ENCODE results near the gene TBC1D20.
"Not testable (repeated sequence)": the region's sequence is repeated elsewhere in the genome, so short reads cannot be mapped to it uniquely, and the experiment has no call there.

Gene TBC1D20

DNA sequence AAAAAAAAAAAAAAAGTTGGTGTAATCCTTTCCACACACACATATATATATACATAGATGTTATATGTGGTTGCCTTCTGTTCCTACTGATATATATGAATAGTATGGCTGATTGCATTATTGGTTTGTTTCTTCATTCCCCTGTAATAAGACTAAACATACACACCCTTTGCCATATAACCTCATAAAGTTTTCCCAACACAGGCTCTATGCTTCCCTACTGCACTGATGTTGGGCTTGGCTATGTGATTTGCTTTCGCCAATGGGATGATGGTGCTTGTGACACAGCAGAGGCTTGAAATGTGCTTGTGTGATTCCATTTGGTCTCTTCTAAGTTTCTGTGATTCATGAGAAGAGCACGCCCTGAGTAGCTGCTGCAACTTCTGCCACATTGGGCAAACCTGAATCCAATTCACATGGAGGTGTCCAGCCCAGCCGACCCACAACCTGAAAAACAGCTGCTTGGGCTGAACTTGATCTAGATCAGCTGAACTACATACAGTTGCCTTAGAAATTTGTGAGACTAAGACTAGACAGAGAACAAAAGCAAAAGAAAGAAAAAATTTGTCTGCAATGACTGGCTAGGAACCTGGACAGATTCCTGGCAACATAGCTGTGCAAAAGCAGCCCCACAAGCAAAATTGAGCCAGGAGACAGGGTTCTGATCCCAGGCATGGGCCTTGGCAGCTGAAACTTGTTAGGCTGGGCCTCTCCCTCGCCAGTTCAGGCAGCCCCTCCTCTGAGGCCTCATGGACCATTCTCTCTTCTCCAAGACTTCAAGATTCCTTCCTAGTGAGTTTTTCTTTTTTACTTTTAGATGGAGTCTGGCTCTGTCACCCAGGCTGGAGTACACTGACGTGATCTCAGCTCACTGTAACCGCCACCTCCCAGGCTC lies 13.4 kb upstream of the TBC1D20 start:
- no peak for DNase-seq

- no peak for DNase-seq
Observed at GRCh38 chr20:474581-474980, 12.2 kb upstream of the TBC1D20 start.

DNA sequence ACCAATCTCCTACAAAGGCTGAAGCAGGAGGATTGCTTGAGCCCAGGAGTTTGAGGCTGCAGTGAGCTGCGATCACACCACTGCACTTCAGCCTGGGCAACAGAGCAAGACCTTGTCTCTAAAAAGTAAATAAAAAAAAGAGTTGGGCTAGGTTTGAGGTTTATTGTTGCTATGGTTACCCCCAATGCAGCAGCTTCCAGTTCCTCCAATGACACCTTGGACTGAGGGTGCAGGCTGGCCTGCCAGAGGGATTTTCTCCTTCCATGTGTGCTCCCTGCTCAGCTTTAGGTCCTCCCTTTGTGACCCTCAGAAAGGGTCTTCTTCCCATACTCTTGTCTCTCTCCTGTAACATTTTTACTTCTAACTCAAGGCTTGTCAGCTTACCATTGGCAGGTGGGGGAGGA lies 10.6 kb upstream of the TBC1D20 start:
- DNase-seq = no peak

DNA sequence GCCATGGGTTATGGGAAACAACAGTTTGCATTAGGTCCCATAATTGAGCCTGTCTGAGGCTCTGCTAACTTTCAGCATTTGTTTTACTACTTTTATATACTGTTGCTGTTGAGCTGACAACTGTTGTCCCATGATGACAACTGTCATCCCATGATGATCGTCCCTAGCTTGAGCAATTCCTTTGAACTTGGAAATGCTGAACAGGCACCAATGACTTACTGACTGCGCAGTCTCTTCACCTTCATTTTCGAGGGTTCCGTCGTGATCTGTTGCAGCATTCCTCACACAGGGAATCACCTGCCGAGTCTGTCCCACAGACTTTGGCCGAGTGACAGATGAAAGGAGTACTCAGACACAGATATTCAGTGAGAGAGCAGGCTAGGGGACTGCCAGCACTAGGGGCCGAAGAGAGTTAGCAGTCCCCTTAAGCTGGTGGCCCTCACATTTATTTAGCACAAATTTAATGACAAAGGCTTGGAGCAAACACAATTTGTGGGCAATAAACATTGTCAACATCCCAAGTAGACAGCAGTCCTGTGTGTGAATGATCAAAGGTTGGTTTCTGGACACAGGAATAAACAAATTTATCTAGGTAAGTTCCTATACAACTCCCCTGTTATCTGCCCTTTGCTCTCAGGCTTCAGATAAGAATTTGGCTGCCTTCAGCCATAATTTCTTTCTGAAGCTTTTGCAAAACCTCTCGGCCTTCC lies 10.0 kb upstream of the TBC1D20 start:
- DNase-seq = no peak

DNA sequence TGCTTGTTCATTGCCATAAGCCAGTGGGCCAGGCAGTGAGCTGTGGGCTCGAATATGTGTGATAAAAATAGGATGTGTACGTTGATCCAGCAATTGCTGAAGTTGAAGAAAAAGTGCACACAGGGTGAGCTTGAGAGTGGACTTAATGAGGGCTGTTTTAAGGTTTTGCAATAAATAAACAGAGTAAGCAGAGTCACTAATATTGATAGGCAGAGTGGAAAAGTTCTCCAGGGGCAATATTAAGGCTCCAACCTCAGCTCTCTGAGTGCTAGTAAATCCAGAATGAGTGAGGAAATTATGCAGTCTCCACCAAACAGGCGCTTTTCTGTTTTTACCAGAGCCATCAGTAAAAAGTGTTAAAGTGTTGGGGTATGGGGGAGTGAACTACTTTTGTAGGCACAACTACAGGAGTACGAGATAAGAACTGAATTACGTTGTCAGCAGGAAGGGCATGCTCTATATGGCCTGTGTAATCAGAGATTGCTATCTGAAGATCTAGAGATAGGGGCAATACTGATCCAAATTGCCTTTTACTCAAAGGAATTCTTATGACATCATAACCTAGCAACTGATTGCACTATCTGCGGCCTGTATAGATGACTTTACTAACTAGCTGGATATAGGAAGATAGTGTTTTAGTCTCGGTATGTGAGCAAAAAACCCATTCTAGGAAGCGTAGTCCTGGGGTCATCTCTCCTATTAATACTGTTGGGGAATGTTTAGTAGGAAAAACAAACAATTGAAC lies 7.6 kb upstream of the TBC1D20 start:
- no peak for DNase-seq

DNA sequence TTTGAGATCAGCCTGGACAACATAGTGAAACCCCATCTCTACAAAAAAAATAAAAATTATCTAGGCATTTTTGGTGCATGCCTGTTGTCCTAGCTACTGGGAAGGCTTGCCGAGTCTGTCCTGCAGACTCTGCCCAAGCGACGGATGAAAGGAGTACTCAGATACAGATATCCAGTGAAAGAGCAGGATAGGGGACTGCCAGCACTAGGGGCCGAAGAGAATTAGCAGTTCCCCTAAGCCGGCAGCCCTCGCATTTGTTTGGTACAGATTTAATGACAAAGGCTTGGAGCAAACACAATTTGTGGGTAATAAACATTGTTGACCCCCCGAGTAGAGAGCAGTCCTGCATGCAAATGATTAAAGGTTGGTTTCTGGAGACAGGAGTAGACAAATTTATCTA lies 5.4 kb upstream of the TBC1D20 start:
- no peak for DNase-seq

DNA sequence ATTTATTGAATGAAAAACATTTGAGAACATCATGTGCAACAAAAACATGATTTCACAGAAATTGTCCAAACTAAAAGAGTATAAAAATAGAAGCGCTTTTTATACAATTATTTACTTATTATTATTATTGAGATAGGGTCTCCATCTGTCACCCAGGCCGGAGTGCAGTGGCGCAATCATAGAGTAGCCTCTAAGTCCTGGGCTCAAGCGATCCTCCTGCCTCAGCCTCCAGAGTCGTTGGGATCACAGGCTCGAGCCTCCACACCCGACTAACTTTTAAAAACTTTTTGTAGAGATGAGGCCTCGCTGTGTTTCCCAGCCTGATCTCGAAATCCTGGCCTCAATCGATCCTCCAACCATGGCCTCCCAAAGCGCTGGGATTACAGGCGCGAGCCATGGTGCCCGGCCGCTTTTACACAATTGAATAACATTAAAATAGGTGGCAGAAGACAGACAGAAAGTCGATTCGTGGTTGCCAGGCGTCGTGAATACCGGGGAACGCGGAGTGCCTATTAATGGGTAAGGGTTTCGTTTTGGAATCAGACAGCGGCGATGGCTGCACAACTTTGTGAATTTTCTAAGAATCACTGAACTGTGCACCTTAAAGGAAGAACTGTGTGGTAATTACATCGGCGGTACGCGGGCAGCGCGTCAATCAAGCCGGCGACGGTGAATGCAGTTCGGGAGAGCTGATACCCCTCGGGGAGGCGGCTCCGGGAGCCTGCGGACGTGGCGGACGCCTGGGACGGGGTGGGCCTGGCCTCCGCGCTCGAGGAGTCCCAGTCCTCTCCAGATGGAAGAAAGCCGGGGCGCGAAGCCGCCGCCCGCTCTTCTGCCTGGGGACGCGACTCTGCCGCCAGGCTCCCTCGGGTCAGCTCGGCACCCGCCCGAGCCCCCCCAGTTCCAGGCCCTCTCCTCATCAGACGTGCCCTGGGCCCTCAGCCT lies 807 bp downstream of the TBC1D20 start:
- no peak for DNase-seq

DNA sequence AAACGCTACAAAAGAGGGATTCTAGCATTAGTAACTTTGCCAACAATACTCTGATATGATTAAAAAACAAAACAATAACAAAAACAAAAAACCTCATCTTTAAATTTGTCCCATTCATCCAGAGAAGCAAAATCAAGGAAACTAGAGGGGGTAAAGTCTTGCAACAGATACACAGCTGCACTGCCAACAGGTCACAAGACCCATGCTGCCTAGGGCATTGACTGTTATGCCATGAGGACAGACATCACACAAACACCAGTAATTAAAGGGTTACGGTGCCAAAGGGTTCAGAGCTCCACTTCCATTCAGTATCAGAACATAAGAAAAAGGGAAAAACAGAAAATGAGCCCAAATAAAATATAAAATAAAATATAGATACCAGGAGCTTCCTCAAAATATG lies 1.6 kb downstream of the TBC1D20 start:
- DNase-seq = no peak

DNA sequence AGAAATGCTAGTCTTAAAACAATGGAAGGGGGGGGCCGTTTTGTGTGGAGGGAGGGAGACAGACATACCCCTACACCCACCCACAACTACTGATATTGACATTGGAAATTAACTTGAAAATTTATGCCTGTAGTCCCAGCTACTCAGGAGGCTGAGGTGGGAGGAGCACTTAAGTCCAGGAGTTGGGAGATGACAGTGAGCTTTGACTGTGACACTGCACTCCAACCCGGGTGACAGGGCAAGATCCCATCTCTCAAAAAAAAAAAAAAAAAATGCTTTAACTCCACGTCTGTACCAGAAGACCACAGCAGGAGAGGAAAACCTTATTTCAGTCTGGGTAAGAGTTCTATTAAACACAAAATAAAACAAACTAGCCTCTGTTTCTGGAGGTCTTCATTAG lies 2.2 kb downstream of the TBC1D20 start:
- DNase-seq = no peak

DNA sequence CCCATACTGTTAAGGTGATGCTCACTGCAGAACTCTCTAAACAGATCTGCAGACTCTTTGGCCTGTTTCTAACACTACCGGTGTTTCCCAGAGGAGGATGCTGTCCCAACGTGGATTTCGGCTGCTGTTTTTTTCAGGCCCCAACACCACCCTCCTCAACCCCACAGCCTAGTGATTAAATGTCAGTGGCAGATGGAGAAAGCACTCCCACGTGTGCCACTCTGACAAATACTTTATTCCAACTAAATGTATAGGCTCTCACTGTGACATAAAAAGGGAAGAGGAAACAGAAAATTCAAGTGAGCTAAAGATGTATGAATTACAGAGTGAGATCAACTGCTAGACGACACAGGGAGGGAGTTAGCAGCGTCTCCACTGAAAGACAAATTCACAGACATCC lies 3.6 kb downstream of the TBC1D20 start:
- DNase-seq = no peak

DNA sequence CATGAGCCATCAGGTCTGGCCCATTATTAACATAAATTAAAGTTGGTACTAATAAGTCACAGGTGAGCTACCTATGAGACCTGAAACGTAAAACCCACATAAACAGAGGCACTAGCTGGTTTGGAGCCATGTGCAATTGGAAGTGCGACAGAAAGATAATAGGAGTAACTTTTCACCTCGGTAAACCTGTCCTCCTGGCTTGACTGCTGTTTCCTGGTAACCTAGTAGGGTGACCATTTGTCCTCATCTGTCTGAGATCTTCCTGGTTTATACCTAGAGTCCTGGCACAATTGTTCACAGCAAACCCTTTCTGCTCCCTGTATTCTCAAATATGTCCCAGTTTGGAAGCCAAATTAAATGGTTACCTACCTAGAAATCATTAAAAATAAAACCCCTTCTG lies 7.4 kb downstream of the TBC1D20 start:
- DNase-seq = no peak

GRCh38 chr20:452021-452420 lies 10.3 kb downstream of the TBC1D20 start:
- DNase-seq = not testable (repeated sequence)

- no peak for DNase-seq
Observed at GRCh38 chr20:445514-446336, 16.6 kb downstream of the TBC1D20 start.

DNA sequence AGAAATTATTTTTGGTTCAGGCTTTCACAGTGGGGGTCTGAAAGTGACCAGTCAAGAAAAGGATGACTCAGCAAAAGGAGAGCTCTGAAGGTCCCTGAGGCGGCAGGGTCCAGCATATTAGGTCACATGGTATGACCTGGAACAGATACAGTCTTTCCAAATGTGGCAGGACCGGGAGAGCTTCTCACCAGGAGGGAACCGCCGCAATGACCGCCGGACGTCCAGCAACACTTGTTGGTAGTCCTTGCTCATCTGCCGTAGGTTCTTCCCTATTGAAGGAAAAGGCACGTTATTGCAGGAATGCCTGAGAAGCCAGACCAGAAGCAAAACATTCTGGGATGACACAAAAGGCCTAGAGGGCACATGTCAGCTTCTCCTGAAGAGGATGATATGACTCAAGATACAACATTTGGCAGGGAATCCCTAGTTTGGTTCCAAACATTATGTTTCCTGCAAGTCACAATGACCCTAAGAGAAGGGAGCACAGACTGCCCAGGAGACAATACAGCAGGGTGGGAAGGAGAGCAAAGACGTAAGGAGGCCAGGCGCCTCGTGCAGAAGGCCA lies 17.4 kb downstream of the TBC1D20 start:
- no peak for DNase-seq

- DNase-seq = no peak
Observed at GRCh38 chr20:444117-444516, 18.2 kb downstream of the TBC1D20 start.

GRCh38 chr20:443223-443775 lies 19.0 kb downstream of the TBC1D20 start:
- DNase-seq = no peak

DNA sequence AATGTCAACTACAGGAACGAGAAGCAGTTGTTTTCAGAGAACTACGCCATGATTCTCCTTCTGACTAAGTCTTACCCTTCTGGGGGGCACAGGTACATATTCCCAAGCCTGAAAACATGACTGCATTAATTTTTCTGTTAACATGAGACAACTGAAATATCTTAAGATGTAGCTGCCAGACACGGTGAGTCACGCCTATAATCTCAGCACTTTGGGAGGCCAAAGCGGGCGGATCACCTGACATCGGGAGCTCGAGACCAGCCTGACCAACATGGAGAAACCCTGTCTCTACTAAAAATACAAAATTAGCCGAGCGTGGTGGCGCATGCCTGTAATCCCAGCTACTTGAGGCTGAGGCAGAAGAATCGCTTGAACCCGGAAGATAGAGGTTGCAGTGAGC lies 21.7 kb downstream of the TBC1D20 start:
- no peak for DNase-seq

- no peak for DNase-seq
Observed at GRCh38 chr20:440148-440547, 22.2 kb downstream of the TBC1D20 start.

GRCh38 chr20:438571-439469 lies 23.5 kb downstream of the TBC1D20 start:
- no peak for DNase-seq

All from NCI-H2107 (cell line).